Measurements from ENCODE around the gene PRUNE1. TPM values are rescaled to one million over a fixed set of nuclear protein-coding genes. Genes with fewer than 3 reads are reported as not detected.

The PRUNE1 gene
- 11.2 TPM for polyA plus RNA-seq (2013, experiment 1 of 2; ENCODE audit: insufficient read length)
- polyA plus RNA-seq (2013, experiment 2 of 2; ENCODE audit: insufficient read length) = 14.3 TPM

- peak; percentile 95 for DNase-seq
Observed at GRCh38 chr1:151008244-151009205, at the start of gene PRUNE1. PRUNE1 (plus strand) TSS chr1:151008449; CDS start chr1:151008633, 184 bp downstream.

GRCh38 chr1:150960646-150961045 is 47.6 kb upstream of the PRUNE1 start:
- DNase-seq = no peak

- DNase-seq = no peak
Observed at GRCh38 chr1:150961756-150962155, 46.5 kb upstream of the PRUNE1 start.

GRCh38 chr1:150963321-150964163 is 44.7 kb upstream of the PRUNE1 start:
- DNase-seq = no peak

GRCh38 chr1:150964164-150964489 is 44.1 kb upstream of the PRUNE1 start:
- DNase-seq = no peak

- no peak for DNase-seq
Observed at GRCh38 chr1:150965605-150966004, 42.6 kb upstream of the PRUNE1 start.

GRCh38 chr1:150966011-150966410 is 42.2 kb upstream of the PRUNE1 start:
- DNase-seq = no peak

- DNase-seq = no peak
Observed at GRCh38 chr1:150967936-150968335, 40.3 kb upstream of the PRUNE1 start.

GRCh38 chr1:150968491-150968890 is 39.8 kb upstream of the PRUNE1 start:
- DNase-seq = no peak

GRCh38 chr1:150969626-150970025 is 38.6 kb upstream of the PRUNE1 start:
- DNase-seq = no peak

GRCh38 chr1:150970808-150971582 is 37.3 kb upstream of the PRUNE1 start:
- DNase-seq = peak; percentile 41

GRCh38 chr1:150971583-150972416 is 36.4 kb upstream of the PRUNE1 start:
- DNase-seq = no peak

- no peak for DNase-seq
Observed at GRCh38 chr1:150972417-150972940, 35.8 kb upstream of the PRUNE1 start.

GRCh38 chr1:150973258-150973835 is 34.9 kb upstream of the PRUNE1 start:
- no peak for DNase-seq

- no peak for DNase-seq
Observed at GRCh38 chr1:150973836-150974579, 34.2 kb upstream of the PRUNE1 start.

- DNase-seq = peak; percentile 87
Observed at GRCh38 chr1:150974580-150975478, 33.4 kb upstream of the PRUNE1 start, which contains the start of gene CERS2. CERS2 (minus strand) TSS chr1:150974835; CDS start chr1:150969090, 5,745 bp downstream.

- no peak for DNase-seq
Observed at GRCh38 chr1:150976401-150976821, 31.8 kb upstream of the PRUNE1 start.

GRCh38 chr1:150976879-150977694 is 31.2 kb upstream of the PRUNE1 start:
- DNase-seq = peak; percentile 57
